Gastroesophageal sphincter (tissue), 3 donors: ENCODE results near the gene SLC5A7.

Source experiments
- CTCF ChIP-seq, 4 experiments: fragments of 200-600 bp in 2 of 4; fragments of 450-650 bp in 2 of 4; sonication (generic) in 1 of 4; IDR thresholded peaks; one replicate each; pipeline ENCODE4 v1.5.1; 2017 to 2019; ENCODE audit warnings: antibody characterized with exemption in 4 of 4, mild to moderate bottlenecking in 2 of 4, moderate library complexity in 2 of 4
- POLR2A ChIP-seq, 2 donors: fragments of 450-650 bp; IDR thresholded peaks; one replicate each; pipeline ENCODE4 v1.6.1; 2017; ENCODE audit warnings: antibody characterized with exemption in 2 of 2, mild to moderate bottlenecking in 2 of 2, moderate library complexity in 1 of 2

- no peak for TF ChIP-seq CTCF (IDR thresholded peaks at IDR 0.05)
- TF ChIP-seq POLR2A (IDR thresholded peaks at IDR 0.05) = no peak
Measured at GRCh38 chr2:107989445-107989844, 3.1 kb downstream of the SLC5A7 start.
